K562 (cell line): ENCODE data around the gene AKAP6. TPM values are rescaled to one million over a fixed set of nuclear protein-coding genes. Genes with fewer than 3 reads are reported as not detected.

Experiments
- ATAC-seq: fragments of 200-7000 bp; cut with Tn5 transposase; 3 replicates; pipeline ENCODE4 v1.9.1; 2020; ENCODE audit warnings: moderate library complexity
- BruUV-seq: library from RNA; stranded (reverse); fragments of 400-500 nt; replicated peaks from 2 replicates; lab custom pipeline; 2021; lab: Mats Ljungman, UMichigan
- CTCF ChIA-PET: fragments of 300-600 bp; formaldehyde crosslinking; extraction: SDS; loops from one replicate; lab custom pipeline; 2021; ENCODE audit warnings: low intra/inter-chr PET ratio; lab: Yijun Ruan, JAX
- POLR2A ChIA-PET: fragments of 300-600, 350-650 bp; sonication (Branson Sonifier 250); formaldehyde crosslinking; extraction: SDS; loops from one replicate; lab custom pipeline; 2021; ENCODE audit warnings: antibody characterized with exemption, inconsistent platforms; lab: Yijun Ruan, JAX
- DNase-seq, 4 experiments: peaks; one replicate each; pipeline versions ENCODE4 v3.0.0 to v3.0.0-alpha.2; 2011 to 2018; ENCODE audit warnings: low spot score in 3 of 4, mixed read lengths in 3 of 4; ENCODE audit errors: extremely low read depth in 1 of 4
- FAIRE-seq: peaks from 2 replicates; lab custom pipeline; 2011; peaks lifted over from hg19 to GRCh38; lab: Jason Lieb, UNC
- H2AFZ ChIP-seq: 2 replicates; pipeline ENCODE4 v1.6.0; 2011; ENCODE audit warnings: low read depth, low read length, control low read depth, inconsistent platforms
- H3K27ac ChIP-seq: fragments of 200-600 bp; 3 replicates; pipeline ENCODE4 v1.8.0; 2011; ENCODE audit warnings: low read depth, mild to moderate bottlenecking, control low read depth, inconsistent platforms, low read length, moderate library complexity, mixed read lengths; ENCODE audit errors: extremely low read depth
- H3K27me3 ChIP-seq, 2 experiments: fragments of 300-600 bp in 1 of 2; 2 replicates in 1 of 2; 3 replicates in 1 of 2; pipeline versions ENCODE4 v1.6.0 to v1.8.0; 2011; ENCODE audit warnings: inconsistent platforms in 2 of 2, low read length in 2 of 2, mild to moderate bottlenecking in 1 of 2, mixed read lengths in 1 of 2, moderate library complexity in 1 of 2; ENCODE audit not compliant: control insufficient read depth in 2 of 2, insufficient read depth in 2 of 2
- H3K36me3 ChIP-seq: fragments of 300-600 bp; 3 replicates; pipeline ENCODE4 v1.8.0; 2011; ENCODE audit warnings: mild to moderate bottlenecking, low read length, inconsistent platforms; ENCODE audit not compliant: control insufficient read depth, insufficient read depth
- H3K4me1 ChIP-seq, 2 experiments: fragments of 200-600 bp in 1 of 2; replicated peaks in 1 of 2; 2 replicates in 1 of 2; 3 replicates in 1 of 2; pipeline versions ENCODE4 v1.5.1 to v1.8.0; 2011; ENCODE audit warnings: inconsistent platforms in 2 of 2, low read length in 2 of 2, mild to moderate bottlenecking in 1 of 2, mixed read lengths in 1 of 2, moderate library complexity in 1 of 2; ENCODE audit not compliant: control insufficient read depth in 2 of 2, insufficient read depth in 2 of 2
- H3K4me2 ChIP-seq: 2 replicates; pipeline ENCODE4 v1.6.1; 2011; ENCODE audit warnings: low read length, control low read depth, inconsistent platforms, mixed read lengths; ENCODE audit not compliant: insufficient read depth
- H3K4me3 ChIP-seq: fragments of 200-600 bp; sonication (generic), shearing (Covaris generic); 2 replicates; pipeline ENCODE4 v1.5.1; 2016; ENCODE audit warnings: control low read depth, inconsistent platforms
- H3K79me2 ChIP-seq: fragments of 200-600 bp; 3 replicates; pipeline ENCODE4 v1.8.0; 2011; ENCODE audit warnings: low read length, inconsistent platforms; ENCODE audit not compliant: control insufficient read depth, insufficient read depth
- H3K9ac ChIP-seq, 2 experiments: 2 replicates each; pipeline versions ENCODE4 v1.6.0 to v1.6.1; 2011; ENCODE audit warnings: low read depth in 2 of 2, low read length in 2 of 2, control low read depth in 1 of 2, inconsistent platforms in 1 of 2, mild to moderate bottlenecking in 1 of 2, mixed read lengths in 1 of 2; ENCODE audit not compliant: insufficient read depth in 1 of 2
- H3K9me1 ChIP-seq: one replicate; pipeline ENCODE4 v1.6.0; 2011; ENCODE audit warnings: inconsistent platforms, mild to moderate bottlenecking, low read length, moderate library complexity; ENCODE audit not compliant: control insufficient read depth, insufficient read depth
- H3K9me3 ChIP-seq: replicated peaks from 2 replicates; pipeline ENCODE4 v1.5.1; 2011; ENCODE audit warnings: low read depth, low read length, inconsistent platforms; ENCODE audit not compliant: control insufficient read depth, insufficient read depth
- H4K20me1 ChIP-seq: replicated peaks from 2 replicates; pipeline ENCODE4 v1.6.1; 2011; ENCODE audit warnings: low read length, inconsistent platforms, mixed read lengths; ENCODE audit not compliant: control insufficient read depth, insufficient read depth
- KDM2B ChIP-seq: fragments of 250-450 bp; sonication (Bioruptor Pico); IDR thresholded peaks from 2 replicates; pipeline ENCODE4 v1.8.0; 2021; ENCODE audit warnings: mild to moderate bottlenecking, moderate library complexity
- NEUROD1 ChIP-seq: fragments of 150-350 bp; IDR thresholded peaks from 2 replicates; pipeline ENCODE4 v1.6.1; 2014; ENCODE audit warnings: borderline replicate concordance, low read length, low read depth; ENCODE audit not compliant: partially characterized antibody
- WGBS: fragments of 100-300 bp; shearing (Covaris generic); methylation state at CpG from one replicate; pipeline ENCODE4 v1.1.6; 2016; ENCODE audit warnings: low coverage, mixed read lengths; ENCODE audit not compliant: insufficient coverage; ENCODE audit errors: missing lambda C conversion rate; 5-methylcytosine and 5-hydroxymethylcytosine counted together
- in situ Hi-C: fragments of 300-500 bp; cut with MboI; formaldehyde crosslinking; loops from 4 replicates; pipeline ENCODE4 v1.15.0; 2018; ENCODE audit warnings: inconsistent platforms, mixed read lengths
- intact Hi-C: fragments of 100-400 bp; cut with micrococcal nuclease; formaldehyde crosslinking; loops from 2 replicates; pipeline ENCODE4 v1.14.2; 2022
- polyA plus RNA-seq, 8 experiments: library from polyadenylated mRNA; depleted of rRNA in 4 of 8; stranded (reverse) in 5 of 8; unstranded in 3 of 8; fragments of >200 nt; fragmentation: Nextera tagmentation in 2 of 8; fragmentation: Illumina TruSeq in 1 of 8; extraction: Ambion mirVana in 2 of 8; extraction: Trizol in 1 of 8; gene quantifications; 2 replicates each; pipeline versions ENCODE4 v1.2.1 to v1.2.3, GENCODE V29; 2011 to 2014; ENCODE audit warnings: inconsistent platforms in 1 of 8, missing spikeins in 1 of 8
- total RNA-seq, 7 experiments: library from RNA; depleted of rRNA in 6 of 7; stranded (reverse); fragments of >200 nt in 6 of 7; fragmentation: Illumina TruSeq in 2 of 7; extraction: Trizol in 2 of 7; gene quantifications; 2 replicates each; pipeline versions ENCODE4 v1.2.1 to v1.2.3, GENCODE V29; 2011 to 2021; ENCODE audit warnings: low replicate concordance in 1 of 7
- TF ChIP-seq, protein P1 (sequence below): fragments of 200-600 bp; sonication (generic); IDR thresholded peaks from one replicate; pipeline ENCODE4 v1.6.1; 2012; ENCODE audit warnings: mild to moderate bottlenecking, low read depth, low read length, inconsistent platforms

The AKAP6 gene
- total and polyA plus RNA-seq, 9 of the 15 experiments (the other 6 are each of a cell fraction or from before 2014, with no cell fraction given) = 0.03 to 1.7 (median 0.48) TPM

- Histone ChIP-seq H3K4me3 (no peak overlapping the region), H3K36me3 (no peaks in the 10 kb centered on the region), H2AFZ (no peak overlapping the region), H3K9me1 (no peaks in the 10 kb centered on the region), H3K27me3 (no peaks in the 10 kb centered on the region), H3K9ac (no peak overlapping the region), H3K4me1 (no peaks in the 10 kb centered on the region), H3K9me3 (no peaks in the 10 kb centered on the region), H3K79me2 (no peaks in the 10 kb centered on the region)
- intact Hi-C loops = no loop called here
- 0% methylated on average over 3 of the region's 3 CpGs for WGBS
- ChIA-PET CTCF (no interaction called here), POLR2A (no interaction called here)
- no peak for FAIRE-seq
- TF ChIP-seq, protein P1, sequence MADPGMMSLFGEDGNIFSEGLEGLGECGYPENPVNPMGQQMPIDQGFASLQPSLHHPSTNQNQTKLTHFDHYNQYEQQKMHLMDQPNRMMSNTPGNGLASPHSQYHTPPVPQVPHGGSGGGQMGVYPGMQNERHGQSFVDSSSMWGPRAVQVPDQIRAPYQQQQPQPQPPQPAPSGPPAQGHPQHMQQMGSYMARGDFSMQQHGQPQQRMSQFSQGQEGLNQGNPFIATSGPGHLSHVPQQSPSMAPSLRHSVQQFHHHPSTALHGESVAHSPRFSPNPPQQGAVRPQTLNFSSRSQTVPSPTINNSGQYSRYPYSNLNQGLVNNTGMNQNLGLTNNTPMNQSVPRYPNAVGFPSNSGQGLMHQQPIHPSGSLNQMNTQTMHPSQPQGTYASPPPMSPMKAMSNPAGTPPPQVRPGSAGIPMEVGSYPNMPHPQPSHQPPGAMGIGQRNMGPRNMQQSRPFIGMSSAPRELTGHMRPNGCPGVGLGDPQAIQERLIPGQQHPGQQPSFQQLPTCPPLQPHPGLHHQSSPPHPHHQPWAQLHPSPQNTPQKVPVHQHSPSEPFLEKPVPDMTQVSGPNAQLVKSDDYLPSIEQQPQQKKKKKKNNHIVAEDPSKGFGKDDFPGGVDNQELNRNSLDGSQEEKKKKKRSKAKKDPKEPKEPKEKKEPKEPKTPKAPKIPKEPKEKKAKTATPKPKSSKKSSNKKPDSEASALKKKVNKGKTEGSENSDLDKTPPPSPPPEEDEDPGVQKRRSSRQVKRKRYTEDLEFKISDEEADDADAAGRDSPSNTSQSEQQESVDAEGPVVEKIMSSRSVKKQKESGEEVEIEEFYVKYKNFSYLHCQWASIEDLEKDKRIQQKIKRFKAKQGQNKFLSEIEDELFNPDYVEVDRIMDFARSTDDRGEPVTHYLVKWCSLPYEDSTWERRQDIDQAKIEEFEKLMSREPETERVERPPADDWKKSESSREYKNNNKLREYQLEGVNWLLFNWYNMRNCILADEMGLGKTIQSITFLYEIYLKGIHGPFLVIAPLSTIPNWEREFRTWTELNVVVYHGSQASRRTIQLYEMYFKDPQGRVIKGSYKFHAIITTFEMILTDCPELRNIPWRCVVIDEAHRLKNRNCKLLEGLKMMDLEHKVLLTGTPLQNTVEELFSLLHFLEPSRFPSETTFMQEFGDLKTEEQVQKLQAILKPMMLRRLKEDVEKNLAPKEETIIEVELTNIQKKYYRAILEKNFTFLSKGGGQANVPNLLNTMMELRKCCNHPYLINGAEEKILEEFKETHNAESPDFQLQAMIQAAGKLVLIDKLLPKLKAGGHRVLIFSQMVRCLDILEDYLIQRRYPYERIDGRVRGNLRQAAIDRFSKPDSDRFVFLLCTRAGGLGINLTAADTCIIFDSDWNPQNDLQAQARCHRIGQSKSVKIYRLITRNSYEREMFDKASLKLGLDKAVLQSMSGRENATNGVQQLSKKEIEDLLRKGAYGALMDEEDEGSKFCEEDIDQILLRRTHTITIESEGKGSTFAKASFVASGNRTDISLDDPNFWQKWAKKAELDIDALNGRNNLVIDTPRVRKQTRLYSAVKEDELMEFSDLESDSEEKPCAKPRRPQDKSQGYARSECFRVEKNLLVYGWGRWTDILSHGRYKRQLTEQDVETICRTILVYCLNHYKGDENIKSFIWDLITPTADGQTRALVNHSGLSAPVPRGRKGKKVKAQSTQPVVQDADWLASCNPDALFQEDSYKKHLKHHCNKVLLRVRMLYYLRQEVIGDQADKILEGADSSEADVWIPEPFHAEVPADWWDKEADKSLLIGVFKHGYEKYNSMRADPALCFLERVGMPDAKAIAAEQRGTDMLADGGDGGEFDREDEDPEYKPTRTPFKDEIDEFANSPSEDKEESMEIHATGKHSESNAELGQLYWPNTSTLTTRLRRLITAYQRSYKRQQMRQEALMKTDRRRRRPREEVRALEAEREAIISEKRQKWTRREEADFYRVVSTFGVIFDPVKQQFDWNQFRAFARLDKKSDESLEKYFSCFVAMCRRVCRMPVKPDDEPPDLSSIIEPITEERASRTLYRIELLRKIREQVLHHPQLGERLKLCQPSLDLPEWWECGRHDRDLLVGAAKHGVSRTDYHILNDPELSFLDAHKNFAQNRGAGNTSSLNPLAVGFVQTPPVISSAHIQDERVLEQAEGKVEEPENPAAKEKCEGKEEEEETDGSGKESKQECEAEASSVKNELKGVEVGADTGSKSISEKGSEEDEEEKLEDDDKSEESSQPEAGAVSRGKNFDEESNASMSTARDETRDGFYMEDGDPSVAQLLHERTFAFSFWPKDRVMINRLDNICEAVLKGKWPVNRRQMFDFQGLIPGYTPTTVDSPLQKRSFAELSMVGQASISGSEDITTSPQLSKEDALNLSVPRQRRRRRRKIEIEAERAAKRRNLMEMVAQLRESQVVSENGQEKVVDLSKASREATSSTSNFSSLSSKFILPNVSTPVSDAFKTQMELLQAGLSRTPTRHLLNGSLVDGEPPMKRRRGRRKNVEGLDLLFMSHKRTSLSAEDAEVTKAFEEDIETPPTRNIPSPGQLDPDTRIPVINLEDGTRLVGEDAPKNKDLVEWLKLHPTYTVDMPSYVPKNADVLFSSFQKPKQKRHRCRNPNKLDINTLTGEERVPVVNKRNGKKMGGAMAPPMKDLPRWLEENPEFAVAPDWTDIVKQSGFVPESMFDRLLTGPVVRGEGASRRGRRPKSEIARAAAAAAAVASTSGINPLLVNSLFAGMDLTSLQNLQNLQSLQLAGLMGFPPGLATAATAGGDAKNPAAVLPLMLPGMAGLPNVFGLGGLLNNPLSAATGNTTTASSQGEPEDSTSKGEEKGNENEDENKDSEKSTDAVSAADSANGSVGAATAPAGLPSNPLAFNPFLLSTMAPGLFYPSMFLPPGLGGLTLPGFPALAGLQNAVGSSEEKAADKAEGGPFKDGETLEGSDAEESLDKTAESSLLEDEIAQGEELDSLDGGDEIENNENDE = no peak
- TF ChIP-seq NEUROD1 (no peak), KDM2B (no peak)
- TF ChIP-seq, all 486 proteins: peak for 0
- no TSS peak for BruUV-seq
- DNase-seq (no peak), ATAC-seq (no peak)
- in situ Hi-C loops = loop anchor here (25.0 kb wide), 1 partner anchor 1466 kb away; no protein-coding TSS in a partner anchor
- no peak overlapping the region for H3K27ac ChIP-seq
- no peak overlapping the region for H3K4me2 ChIP-seq
- no peaks in the 10 kb centered on the region for H4K20me1 ChIP-seq
These were observed 367.4 kb downstream of the AKAP6 start for GRCh38 chr14:32696325-32697091.
